GM08714 (cell line): Measurements from ENCODE around the gene CAMLG.
"Not testable (repeated sequence)": the region's sequence is repeated elsewhere in the genome, so short reads cannot be mapped to it uniquely, and the experiment has no call there.

ENCODE experiments used
- H3K4me3 ChIP-seq: fragments of 200-500 bp; sonication (Bioruptor generic); 2 replicates; pipeline ENCODE4 v1.5.1; 2014; ENCODE audit warnings: mild to moderate bottlenecking, low read length, inconsistent platforms
- ZNF274 ChIP-seq: IDR thresholded peaks from 2 replicates; pipeline ENCODE4 v1.6.1; 2012; ENCODE audit warnings: mild to moderate bottlenecking, low read depth, low read length

Gene CAMLG

GRCh38 chr5:134758504-134759341 lies 20.4 kb downstream of the CAMLG start, which contains the start of gene DDX46:
Gene DDX46 (plus strand): TSS chr5:134758779. CDS start chr5:134758939, 160 bp downstream.
- TF ChIP-seq ZNF274: no peak

GRCh38 chr5:134767528-134768291 lies 29.4 kb downstream of the CAMLG start:
- not testable (repeated sequence) for H3K4me3 ChIP-seq

More at GRCh38 chr5:134758504-134759341, 20.4 kb downstream of the CAMLG start, which contains the start of gene DDX46:
- peak within 1 kb of the TSS; percentile 84 for H3K4me3 ChIP-seq

- H3K4me3 ChIP-seq: no peak overlapping the region
- no peak for TF ChIP-seq ZNF274
These were observed 30.9 kb downstream of the CAMLG start for GRCh38 chr5:134769206-134769605.

GRCh38 chr5:134772461-134773125 lies 34.2 kb downstream of the CAMLG start:
- TF ChIP-seq ZNF274: no peak
- H3K4me3 ChIP-seq: no peak overlapping the region

GRCh38 chr5:134777366-134777765 lies 39.0 kb downstream of the CAMLG start:
- TF ChIP-seq ZNF274: no peak
- H3K4me3 ChIP-seq: no peak overlapping the region

- TF ChIP-seq ZNF274: no peak
- no peak overlapping the region for H3K4me3 ChIP-seq
These were observed 46.0 kb downstream of the CAMLG start for GRCh38 chr5:134784241-134784920.

- no peak for TF ChIP-seq ZNF274
- no peak overlapping the region for H3K4me3 ChIP-seq
These were observed 46.7 kb downstream of the CAMLG start for GRCh38 chr5:134784946-134785620.

GRCh38 chr5:134787692-134788091 lies 49.3 kb downstream of the CAMLG start:
- TF ChIP-seq ZNF274: no peak
- H3K4me3 ChIP-seq: no peak overlapping the region

- TF ChIP-seq ZNF274: no peak
- no peak overlapping the region for H3K4me3 ChIP-seq
These were observed 53.2 kb downstream of the CAMLG start for GRCh38 chr5:134791580-134791979.

- TF ChIP-seq ZNF274: no peak
These were observed 53.9 kb downstream of the CAMLG start for GRCh38 chr5:134792286-134792685.

GRCh38 chr5:134793111-134793510 lies 54.8 kb downstream of the CAMLG start:
- TF ChIP-seq ZNF274: no peak
- H3K4me3 ChIP-seq: no peak overlapping the region

More at GRCh38 chr5:134792286-134792685, 53.9 kb downstream of the CAMLG start:
- no peak overlapping the region for H3K4me3 ChIP-seq

GRCh38 chr5:134794082-134794481 lies 55.7 kb downstream of the CAMLG start:
- no peak for TF ChIP-seq ZNF274
- no peak overlapping the region for H3K4me3 ChIP-seq

GRCh38 chr5:134794819-134795218 lies 56.5 kb downstream of the CAMLG start:
- TF ChIP-seq ZNF274: no peak
- H3K4me3 ChIP-seq: no peak overlapping the region
